Large intestine (tissue), 3 donors: ENCODE measurements around the gene GJA3. TPM values are rescaled to one million over a fixed set of nuclear protein-coding genes. Genes with fewer than 3 reads are reported as not detected.
"Not testable (repeated sequence)": the region's sequence is repeated elsewhere in the genome, so short reads cannot be mapped to it uniquely, and the experiment has no call there.

Experiments
- DNase-seq, 2 donors: peaks; one replicate each; pipeline versions ENCODE4 v3.0.0 to v3.0.0-alpha.2; 2013
- H3K27ac ChIP-seq: one replicate; pipeline ENCODE4 v1.5.1; 2013; ENCODE audit warnings: low read length
- H3K27me3 ChIP-seq: 2 replicates; pipeline ENCODE4 v1.6.1; 2013; ENCODE audit warnings: low read length; ENCODE audit not compliant: control insufficient read depth, insufficient read depth
- H3K36me3 ChIP-seq: 2 replicates; pipeline ENCODE4 v1.6.1; 2013; ENCODE audit warnings: low read length; ENCODE audit not compliant: control insufficient read depth, insufficient read depth
- H3K4me1 ChIP-seq: one replicate; pipeline ENCODE4 v1.6.1; 2013; ENCODE audit warnings: low read length; ENCODE audit not compliant: control insufficient read depth, insufficient read depth
- H3K4me3 ChIP-seq: one replicate; pipeline ENCODE4 v1.5.1; 2013; ENCODE audit warnings: low read length
- H3K9me3 ChIP-seq: one replicate; pipeline ENCODE4 v1.6.1; 2013; ENCODE audit warnings: mild to moderate bottlenecking, low read depth, low read length, moderate library complexity; ENCODE audit not compliant: control insufficient read depth
- WGBS: methylation state at CpG from one replicate; pipeline ENCODE4 v1.1.5; 2013; ENCODE audit warnings: low lambda C conversion rate; ENCODE audit not compliant: insufficient coverage; 5-methylcytosine and 5-hydroxymethylcytosine counted together
- polyA plus RNA-seq: library from polyadenylated mRNA; unstranded; fragments of 120-200 nt; gene quantifications from one replicate; pipeline ENCODE4 v1.2.1, GENCODE V29; 2013

Gene GJA3
- polyA plus RNA-seq, 1 donor, result 0.13 TPM

- DNase-seq, result no peak
- WGBS, result 43% methylated on average over 2 of the region's 11 CpGs
- H3K36me3 ChIP-seq, result no peaks in the 10 kb centered on the region
- H3K4me1 ChIP-seq, result no peaks in the 10 kb centered on the region
- peaks cover 58% of the 10 kb centered on the region for H3K27me3 ChIP-seq
- H3K9me3 ChIP-seq, result no peaks in the 10 kb centered on the region
- no peak overlapping the region for H3K27ac ChIP-seq
- H3K4me3 ChIP-seq, result no peak overlapping the region
Measured at GRCh38 chr13:20165417-20166257, 4.8 kb upstream of the GJA3 start.

- no peak for DNase-seq
- WGBS, result no CpG with 5 or more reads among the region's 16 CpGs
- Histone ChIP-seq H3K9me3 (no peaks in the 10 kb centered on the region), H3K27me3 (peaks cover 67% of the 10 kb centered on the region), H3K4me3 (no peak overlapping the region), H3K4me1 (peaks cover 2% of the 10 kb centered on the region), H3K27ac (no peak overlapping the region), H3K36me3 (no peaks in the 10 kb centered on the region)
Measured at GRCh38 chr13:20161951-20162300, 1.1 kb upstream of the GJA3 start.

- Histone ChIP-seq H3K27me3 (peaks cover 67% of the 10 kb centered on the region), H3K36me3 (no peaks in the 10 kb centered on the region), H3K9me3 (no peaks in the 10 kb centered on the region), H3K27ac (no peak overlapping the region), H3K4me1 (peaks cover 2% of the 10 kb centered on the region), H3K4me3 (no peak overlapping the region)
- WGBS, result no CpG with 5 or more reads among the region's 79 CpGs
- DNase-seq, result peak in 1 of 2 donors; percentile 27
Measured at GRCh38 chr13:20161275-20161950, 561 bp upstream of the GJA3 start.

DNA sequence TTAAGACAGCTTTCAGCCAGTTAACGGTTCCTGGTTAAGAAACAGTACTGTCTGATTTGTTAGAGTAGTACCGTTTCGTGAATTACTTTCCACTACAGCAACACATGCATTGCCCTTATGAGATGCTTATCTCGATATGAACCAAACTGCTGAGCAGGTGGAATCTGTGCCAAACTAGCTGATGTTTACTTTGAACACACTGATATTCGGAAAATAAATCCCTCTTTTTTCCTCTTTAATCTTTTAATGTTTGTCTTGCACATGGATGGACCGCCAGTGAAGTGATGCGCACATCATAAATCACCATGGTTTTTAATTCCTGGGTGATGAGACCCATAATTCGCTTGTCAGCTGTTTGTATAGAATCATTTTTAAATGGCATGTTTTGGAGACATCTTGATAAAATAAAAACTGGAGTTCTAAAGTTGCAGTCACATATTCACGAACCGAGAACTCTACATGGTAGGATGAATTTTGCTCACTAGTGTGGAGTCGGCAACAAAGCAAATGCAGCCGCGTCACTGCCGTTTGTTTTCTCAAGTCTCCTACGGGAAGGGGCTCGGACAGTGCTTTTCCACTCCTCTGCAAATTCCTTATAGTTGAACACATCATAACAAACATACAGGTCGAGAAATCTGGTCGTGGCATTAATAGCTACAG is 1.1 kb downstream of the GJA3 start:
- WGBS, result 35% methylated on average over 5 of the region's 18 CpGs
- Histone ChIP-seq H3K4me1 (peaks cover 2% of the 10 kb centered on the region), H3K9me3 (no peaks in the 10 kb centered on the region), H3K36me3 (no peaks in the 10 kb centered on the region), H3K27me3 (peaks cover 64% of the 10 kb centered on the region), H3K4me3 (no peak overlapping the region), H3K27ac (no peak overlapping the region)
- DNase-seq, result no peak

GRCh38 chr13:20157151-20157796 is 3.6 kb downstream of the GJA3 start:
- Histone ChIP-seq H3K4me1 (peaks cover 2% of the 10 kb centered on the region), H3K27me3 (peaks cover 63% of the 10 kb centered on the region), H3K9me3 (no peaks in the 10 kb centered on the region), H3K4me3 (no peak overlapping the region), H3K27ac (no peak overlapping the region), H3K36me3 (no peaks in the 10 kb centered on the region)
- no CpG with 5 or more reads among the region's 3 CpGs for WGBS
- DNase-seq, result no peak

GRCh38 chr13:20156702-20157101 is 4.2 kb downstream of the GJA3 start:
- WGBS, result no CpG with 5 or more reads among the region's 2 CpGs

DNA sequence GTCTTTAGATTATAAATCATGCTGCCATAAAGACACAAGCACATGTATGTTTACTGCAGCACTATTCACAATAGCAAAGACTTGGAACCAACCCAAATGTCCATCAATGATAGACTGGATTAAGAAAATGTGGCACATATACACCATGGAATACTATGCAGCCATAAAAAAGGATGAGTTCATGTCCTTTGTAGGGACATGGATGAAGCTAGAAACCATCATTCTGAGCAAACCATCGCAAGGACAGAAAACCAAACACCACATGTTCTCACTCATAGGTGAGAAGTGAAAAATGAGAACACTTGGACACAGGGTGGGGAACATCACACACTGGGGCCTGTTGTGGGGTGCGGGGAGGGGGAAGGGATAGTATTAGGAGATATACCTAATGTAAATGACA is 7.6 kb downstream of the GJA3 start:
- H3K36me3 ChIP-seq, H3K4me1 ChIP-seq, H3K4me3 ChIP-seq, DNase-seq, H3K9me3 ChIP-seq, H3K27ac ChIP-seq: not testable (repeated sequence)
- peaks cover 52% of the 10 kb centered on the region for H3K27me3 ChIP-seq
- WGBS, result no CpG with 5 or more reads among the region's 2 CpGs

More at GRCh38 chr13:20156702-20157101, 4.2 kb downstream of the GJA3 start:
- Histone ChIP-seq H3K4me3 (no peak overlapping the region), H3K4me1 (peaks cover 2% of the 10 kb centered on the region), H3K36me3 (no peaks in the 10 kb centered on the region), H3K9me3 (no peaks in the 10 kb centered on the region), H3K27me3 (peaks cover 61% of the 10 kb centered on the region), H3K27ac (no peak overlapping the region)
- no peak for DNase-seq

- DNase-seq, result no peak
- Histone ChIP-seq H3K9me3 (no peaks in the 10 kb centered on the region), H3K27me3 (peaks cover 51% of the 10 kb centered on the region), H3K4me3 (no peak overlapping the region), H3K4me1 (no peaks in the 10 kb centered on the region), H3K36me3 (no peaks in the 10 kb centered on the region), H3K27ac (no peak overlapping the region)
- WGBS, result 67% methylated on average over 1 of the region's 11 CpGs
Measured at GRCh38 chr13:20151612-20152011, 9.2 kb downstream of the GJA3 start.

GRCh38 chr13:20151016-20151415 is 9.8 kb downstream of the GJA3 start:
- Histone ChIP-seq H3K4me1 (no peaks in the 10 kb centered on the region), H3K9me3 (no peaks in the 10 kb centered on the region), H3K27me3 (peaks cover 53% of the 10 kb centered on the region), H3K36me3 (no peaks in the 10 kb centered on the region), H3K27ac (no peak overlapping the region), H3K4me3 (no peak overlapping the region)
- no CpG with 5 or more reads among the region's 6 CpGs for WGBS
- no peak for DNase-seq

DNA sequence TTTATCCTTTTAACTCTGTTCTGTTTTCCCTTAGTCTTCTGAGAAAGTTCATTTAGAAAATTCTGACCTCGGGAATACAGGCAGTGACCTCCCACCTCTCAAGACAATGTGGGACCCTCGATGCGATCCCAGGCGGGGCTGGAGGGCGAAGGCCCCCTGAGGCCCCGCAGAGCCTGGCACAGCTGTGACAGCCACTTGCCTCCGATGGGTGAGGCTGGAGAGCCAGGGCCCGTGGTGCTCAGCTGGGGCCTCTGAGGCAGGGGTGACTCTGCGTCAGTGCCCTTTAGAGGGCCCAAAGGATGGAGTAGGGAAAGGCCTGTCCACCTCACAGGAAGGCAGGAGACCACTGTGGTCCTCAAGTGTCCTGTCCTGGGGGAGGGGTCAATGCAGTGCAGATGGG is 10.3 kb downstream of the GJA3 start:
- no CpG with 5 or more reads among the region's 9 CpGs for WGBS
- H3K4me3 ChIP-seq, result no peak overlapping the region
- no peak overlapping the region for H3K27ac ChIP-seq
- H3K36me3 ChIP-seq, result no peaks in the 10 kb centered on the region
- H3K4me1 ChIP-seq, result no peaks in the 10 kb centered on the region
- no peak for DNase-seq
- peaks cover 57% of the 10 kb centered on the region for H3K27me3 ChIP-seq
- H3K9me3 ChIP-seq, result no peaks in the 10 kb centered on the region
